PC-3 (cell line): ENCODE data around the gene KIF1B. TPM values are rescaled to one million over a fixed set of nuclear protein-coding genes. Genes with fewer than 3 reads are reported as not detected.

Experiments
- ATAC-seq: fragments of 200-7000 bp; cut with Tn5 transposase; 2 replicates; pipeline ENCODE4 v1.9.1; 2020; ENCODE audit warnings: mild to moderate bottlenecking, moderate library complexity
- BruUV-seq: library from RNA; stranded (reverse); fragments of 400-500 nt; replicated peaks from 2 replicates; lab custom pipeline; 2021; lab: Mats Ljungman, UMichigan
- CTCF ChIA-PET: fragments of 300-600 bp; sonication (Branson Sonifier 250); formaldehyde crosslinking; loops from one replicate; lab custom pipeline; 2022; ENCODE audit warnings: antibody characterized with exemption; lab: Charles Lee
- POLR2A ChIA-PET: fragments of 300-600 bp; sonication (Branson Sonifier 250); formaldehyde crosslinking; loops from one replicate; lab custom pipeline; 2022; ENCODE audit warnings: antibody characterized with exemption; ENCODE audit not compliant: unreplicated experiment; lab: Charles Lee
- DNase-seq: peaks from one replicate; pipeline ENCODE4 v3.0.0-alpha.2; 2015
- H2AFZ ChIP-seq: fragments of 300-600 bp; sonication (generic); 2 replicates; pipeline ENCODE4 v1.6.0; 2016; ENCODE audit warnings: antibody characterized with exemption, low read length
- H3F3A ChIP-seq: fragments of 300-600 bp; sonication (generic); one replicate; pipeline ENCODE4 v1.6.0; 2017; ENCODE audit warnings: antibody characterized with exemption, low read length, control low read depth, mild to moderate bottlenecking; ENCODE audit not compliant: unreplicated experiment
- H3K27ac ChIP-seq: fragments of 300-600 bp; sonication (generic); 2 replicates; pipeline ENCODE4 v1.5.1; 2016; ENCODE audit warnings: mild to moderate bottlenecking, low read length
- H3K27me3 ChIP-seq: fragments of 300-600 bp; sonication (generic); 2 replicates; pipeline ENCODE4 v1.6.1; 2016; ENCODE audit warnings: low read length, mixed read lengths
- H3K36me3 ChIP-seq: fragments of 300-600 bp; sonication (generic); 2 replicates; pipeline ENCODE4 v1.6.1; 2016; ENCODE audit warnings: low read depth, mixed run types, low read length, mixed read lengths
- H3K4me1 ChIP-seq: fragments of 300-600 bp; sonication (generic); 2 replicates; pipeline ENCODE4 v1.5.1; 2016; ENCODE audit warnings: low read length; ENCODE audit not compliant: insufficient read depth
- H3K4me2 ChIP-seq: fragments of 300-600 bp; sonication (generic); 2 replicates; pipeline ENCODE4 v1.6.0; 2016; ENCODE audit warnings: low read length
- H3K4me3 ChIP-seq: fragments of 300-600 bp; sonication (generic); 2 replicates; pipeline ENCODE4 v1.5.1; 2016; ENCODE audit warnings: mild to moderate bottlenecking, low read length, mixed read lengths
- H3K79me2 ChIP-seq: fragments of 300-600 bp; sonication (generic); 2 replicates; pipeline ENCODE4 v1.6.1; 2017; ENCODE audit warnings: low read length, mixed read lengths
- H3K9ac ChIP-seq: fragments of 300-600 bp; sonication (generic); 2 replicates; pipeline ENCODE4 v1.6.0; 2016; ENCODE audit warnings: mild to moderate bottlenecking, low read length
- H3K9me2 ChIP-seq: fragments of 300-600 bp; sonication (generic); replicated peaks from 2 replicates; pipeline ENCODE4 v1.6.1; 2016; ENCODE audit warnings: mixed run types, low read length, mixed read lengths
- H3K9me3 ChIP-seq: fragments of 300-600 bp; sonication (generic); 2 replicates; pipeline ENCODE4 v1.6.1; 2016; ENCODE audit warnings: low read length, mixed read lengths
- H4K20me1 ChIP-seq: fragments of 300-600 bp; sonication (generic); 2 replicates; pipeline ENCODE4 v1.6.1; 2016; ENCODE audit warnings: low read length, mixed read lengths
- CTCF ChIP-seq: fragments of 300-600 bp; sonication (generic); conservative IDR thresholded peaks from 2 replicates; pipeline ENCODE4 v1.5.1; 2017; ENCODE audit warnings: antibody characterized with exemption, low read depth, mild to moderate bottlenecking, low read length
- EZH2 ChIP-seq: fragments of 300-600 bp; sonication (generic); IDR thresholded peaks from one replicate; pipeline ENCODE4 v1.6.1; 2017; ENCODE audit warnings: antibody characterized with exemption, mild to moderate bottlenecking, low read length; ENCODE audit not compliant: unreplicated experiment
- EZH2phosphoT487 ChIP-seq: fragments of 300-600 bp; sonication (generic); IDR thresholded peaks from 2 replicates; pipeline ENCODE4 v1.6.1; 2018; ENCODE audit warnings: mild to moderate bottlenecking, antibody characterized with exemption, low read length, borderline replicate concordance
- intact Hi-C: fragments of 100-400 bp; cut with micrococcal nuclease; formaldehyde crosslinking; loops from 2 replicates; pipeline ENCODE4 v1.9.0; 2023
- total RNA-seq: library from RNA; depleted of rRNA; stranded (reverse); fragments of >200 nt; gene quantifications from 2 replicates; pipeline ENCODE4 v1.2.3, GENCODE V29; 2014

KIF1B gene
- total RNA-seq, 1 experiment from 2014 or later, result 21.4 TPM

- H4K20me1 ChIP-seq, result no peaks in the 10 kb centered on the region
- no peak overlapping the region for H3K4me3 ChIP-seq
- intact Hi-C loops, result no loop called here
- ChIA-PET POLR2A (no interaction called here), CTCF (no interaction called here)
- H3K27me3 ChIP-seq, result no peaks in the 10 kb centered on the region
- H3K79me2 ChIP-seq, result no peaks in the 10 kb centered on the region
- H3K36me3 ChIP-seq, result peaks cover 43% of the 10 kb centered on the region
- H3K27ac ChIP-seq, result no peak overlapping the region
- ATAC-seq, result no peak
- no TSS peak for BruUV-seq
- H3K4me1 ChIP-seq, result no peaks in the 10 kb centered on the region
- H3F3A ChIP-seq, result no peaks in the 10 kb centered on the region
- H3K9ac ChIP-seq, result no peak overlapping the region
- TF ChIP-seq EZH2 (no peak), EZH2phosphoT487 (no peak), CTCF (no peak)
- H3K9me2 ChIP-seq, result no peaks in the 10 kb centered on the region
- no peak for DNase-seq
- H3K9me3 ChIP-seq, result no peaks in the 10 kb centered on the region
- no peak overlapping the region for H2AFZ ChIP-seq
- H3K4me2 ChIP-seq, result no peak overlapping the region
Observed at GRCh38 chr1:10299151-10299550, 88.8 kb downstream of the KIF1B start.

DNA sequence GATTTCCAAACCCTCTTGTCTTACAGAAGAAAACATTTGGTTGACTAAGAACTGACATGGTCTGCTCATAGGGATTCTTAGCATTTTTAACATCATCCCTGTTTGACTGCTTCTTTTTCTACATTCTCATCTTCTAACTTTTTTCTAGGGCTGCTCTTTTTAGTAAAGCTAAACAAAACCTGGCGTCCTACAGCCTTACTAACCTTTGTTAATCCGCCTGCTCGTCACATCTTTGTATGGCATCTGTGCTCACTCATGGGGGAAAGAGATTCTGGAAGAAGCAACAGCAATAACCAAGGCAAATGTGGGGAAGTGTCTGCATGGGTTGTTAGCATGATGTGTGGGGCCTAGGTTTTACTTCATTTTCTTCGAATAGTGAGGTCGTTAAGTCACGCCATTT, 92.0 kb downstream of the KIF1B start:
- no TSS peak for BruUV-seq
- no peak for TF ChIP-seq EZH2
- TF ChIP-seq EZH2phosphoT487, result no peak
- TF ChIP-seq CTCF, result no peak
- no peak overlapping the region for H3K4me3 ChIP-seq
- no peaks in the 10 kb centered on the region for H3K4me1 ChIP-seq
- H4K20me1 ChIP-seq, result no peaks in the 10 kb centered on the region
- intact Hi-C loops, result no loop called here
- DNase-seq (no peak), ATAC-seq (no peak)
- H3K4me2 ChIP-seq, result no peak overlapping the region
- no peaks in the 10 kb centered on the region for H3K9me2 ChIP-seq
- ChIA-PET POLR2A (no interaction called here), CTCF (no interaction called here)
- no peak overlapping the region for H3K27ac ChIP-seq
- no peaks in the 10 kb centered on the region for H3K27me3 ChIP-seq
- H3K79me2 ChIP-seq, result no peaks in the 10 kb centered on the region
- H3F3A ChIP-seq, result no peaks in the 10 kb centered on the region
- no peaks in the 10 kb centered on the region for H3K9me3 ChIP-seq
- H3K36me3 ChIP-seq, result peaks cover 43% of the 10 kb centered on the region
- no peak overlapping the region for H3K9ac ChIP-seq
- H2AFZ ChIP-seq, result no peak overlapping the region

- H3K27ac ChIP-seq, result no peak overlapping the region
- H3K9ac ChIP-seq, result no peak overlapping the region
- no TSS peak for BruUV-seq
- H3K36me3 ChIP-seq, result peaks cover 34% of the 10 kb centered on the region
- H3K9me2 ChIP-seq, result no peaks in the 10 kb centered on the region
- ATAC-seq (no peak), DNase-seq (no peak)
- H3K4me1 ChIP-seq, result no peaks in the 10 kb centered on the region
- no peak overlapping the region for H3K4me3 ChIP-seq
- no peak overlapping the region for H3K4me2 ChIP-seq
- no peak overlapping the region for H2AFZ ChIP-seq
- no peaks in the 10 kb centered on the region for H3F3A ChIP-seq
- H3K9me3 ChIP-seq, result no peaks in the 10 kb centered on the region
- no peaks in the 10 kb centered on the region for H3K79me2 ChIP-seq
- intact Hi-C loops, result no loop called here
- POLR2A ChIA-PET, result interaction anchor here (0.6 kb wide), 1 partner anchor 580 kb away, joined by 3 read pairs; no protein-coding TSS in a partner anchor
- TF ChIP-seq EZH2phosphoT487 (no peak), EZH2 (no peak), CTCF (no peak)
- no peaks in the 10 kb centered on the region for H3K27me3 ChIP-seq
- CTCF ChIA-PET, result no interaction called here
- no peaks in the 10 kb centered on the region for H4K20me1 ChIP-seq
Observed at GRCh38 chr1:10304295-10304694, 93.9 kb downstream of the KIF1B start.
